ENCODE measurements around the gene SST.
"Not testable (repeated sequence)": the region's sequence is repeated elsewhere in the genome, so short reads cannot be mapped to it uniquely, and the experiment has no call there.

SST gene

GRCh38 chr3:187684444-187684843, 14.2 kb upstream of the SST start:
- DNase-seq (ENCODE audit: low spot score) = no peak

- not testable (repeated sequence) for DNase-seq (ENCODE audit: low spot score)
These were observed 11.6 kb upstream of the SST start for GRCh38 chr3:187681756-187682155.

DNA sequence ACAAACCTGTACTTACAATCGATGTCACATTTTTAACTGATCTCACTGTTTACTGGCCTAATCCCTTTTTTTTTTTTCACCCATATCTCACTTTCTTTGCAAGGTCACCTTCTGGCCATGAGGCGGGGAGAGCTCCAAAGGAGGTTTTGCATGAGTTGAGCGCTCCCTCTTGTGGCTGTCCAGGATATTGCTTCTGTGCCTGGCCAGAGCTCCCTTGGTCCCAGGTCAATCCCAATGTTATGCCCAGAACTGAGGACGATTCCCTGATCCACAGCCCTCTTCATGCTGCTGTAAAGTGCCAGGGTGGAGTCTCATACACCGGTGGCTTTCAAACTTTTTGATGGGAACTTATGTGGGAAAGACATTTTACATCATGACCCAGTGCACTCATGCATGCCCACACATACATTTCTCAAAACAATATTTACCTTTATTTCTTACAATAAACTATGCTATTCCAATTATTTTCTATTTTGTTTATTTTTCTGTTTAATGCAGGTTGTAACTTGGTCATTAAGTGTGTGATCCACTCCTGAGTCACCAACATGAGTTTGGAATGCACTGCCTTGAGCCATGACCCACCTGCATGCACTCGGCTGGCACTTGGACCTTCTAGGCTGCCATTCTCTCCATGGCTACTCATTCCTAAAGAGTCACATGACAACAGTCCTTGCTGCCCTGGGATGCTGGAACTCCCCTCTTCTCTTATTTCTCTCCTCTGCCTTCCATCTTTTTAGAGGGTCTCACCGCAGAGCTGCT, 9.6 kb upstream of the SST start:
- peak; percentile 88 for DNase-seq (ENCODE audit: low spot score)

GRCh38 chr3:187678726-187679268, 8.6 kb upstream of the SST start:
- peak; percentile 67 for DNase-seq (ENCODE audit: low spot score)

GRCh38 chr3:187677604-187678003, 7.4 kb upstream of the SST start:
- no peak for DNase-seq (ENCODE audit: low spot score)

DNA sequence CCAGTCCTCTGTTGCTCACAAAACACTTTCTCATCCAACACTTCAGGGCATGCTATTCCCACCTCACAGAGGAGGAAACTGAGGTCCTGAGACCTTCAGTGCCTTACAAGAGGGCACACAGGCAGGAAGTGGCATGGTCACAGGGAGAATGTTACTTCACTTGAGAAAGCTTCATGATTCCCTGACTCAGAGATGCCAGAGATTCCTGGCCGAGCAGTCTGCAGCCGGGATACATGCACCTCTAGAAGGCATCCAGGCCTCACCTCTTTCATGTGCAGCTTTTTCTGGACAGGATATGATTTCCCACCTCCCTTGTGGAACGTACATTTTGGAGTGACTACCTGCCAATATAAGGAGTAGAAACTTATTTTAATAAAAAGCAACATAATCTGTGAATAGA, 2.8 kb upstream of the SST start:
- DNase-seq (ENCODE audit: low spot score) = no peak

- DNase-seq (ENCODE audit: low spot score) = no peak
These were observed 2.7 kb downstream of the SST start for GRCh38 chr3:187667526-187667925.

- DNase-seq (ENCODE audit: low spot score) = no peak
These were observed 4.3 kb downstream of the SST start for GRCh38 chr3:187665764-187666402.

DNA sequence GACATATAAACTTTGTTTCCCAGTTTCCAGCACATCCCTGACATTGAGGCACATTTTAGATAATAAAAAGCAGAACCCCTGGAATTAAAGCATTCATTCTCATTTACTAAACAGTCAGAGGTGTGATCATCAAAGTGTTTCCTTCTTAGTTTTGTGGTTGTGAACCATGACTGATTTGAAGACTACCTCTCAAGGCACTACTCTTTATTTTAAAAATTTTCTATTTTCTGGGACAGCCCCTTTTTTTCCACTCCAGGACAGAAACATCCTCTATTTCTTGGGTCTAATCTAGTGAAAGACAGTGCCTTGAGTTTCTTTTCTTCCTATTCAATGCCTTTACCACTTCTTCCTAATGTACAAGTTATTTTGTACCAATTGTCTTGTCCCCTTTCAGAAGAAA, 5.2 kb downstream of the SST start:
- DNase-seq (ENCODE audit: low spot score) = no peak

DNA sequence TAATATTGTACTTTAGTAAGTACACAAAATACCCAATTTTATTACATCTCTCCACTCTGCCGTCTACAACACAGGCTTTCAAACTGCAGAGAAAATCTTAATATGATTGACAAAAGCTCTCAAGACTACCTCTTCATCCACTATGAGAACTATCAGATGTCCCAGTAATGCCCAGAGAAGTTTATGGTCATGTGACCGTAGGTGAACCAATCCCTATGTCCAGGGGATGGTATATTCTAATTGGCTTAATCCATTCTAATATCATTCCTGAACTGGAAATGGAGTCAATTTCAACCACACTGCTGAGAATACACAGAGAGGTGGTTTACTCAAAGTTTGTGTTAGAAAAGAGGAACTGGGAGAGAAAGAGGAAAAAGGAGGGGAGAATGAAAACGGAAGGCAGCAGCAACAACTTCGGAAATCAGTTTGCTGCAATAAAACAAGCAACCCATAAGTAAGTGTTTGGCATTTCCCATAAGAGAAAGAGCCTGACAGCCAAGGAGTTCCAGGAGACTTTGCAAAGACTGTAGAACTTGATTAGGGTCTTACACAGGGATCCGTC, 7.3 kb downstream of the SST start:
- no peak for DNase-seq (ENCODE audit: low spot score)

GRCh38 chr3:187661267-187661666, 8.9 kb downstream of the SST start:
- no peak for DNase-seq (ENCODE audit: low spot score)

DNA sequence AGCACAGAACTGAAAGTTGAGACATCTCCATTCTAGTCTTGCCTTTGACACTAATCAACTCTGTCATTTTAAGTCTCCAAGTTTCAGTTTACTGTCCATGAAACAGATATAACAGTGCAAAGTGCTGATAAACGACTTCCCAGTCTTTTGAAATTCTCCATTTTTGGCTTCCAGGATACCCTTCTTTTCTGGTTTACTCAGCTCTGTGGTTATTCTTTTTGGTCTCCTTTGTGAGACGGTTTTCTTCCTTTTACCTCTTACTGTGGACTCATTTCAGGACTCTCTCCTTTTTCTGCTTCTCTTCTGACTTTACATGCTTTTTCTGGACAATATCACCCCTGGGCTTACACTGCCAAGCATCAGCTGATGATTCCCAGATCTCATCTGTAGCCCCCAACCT, 18.9 kb downstream of the SST start:
- no peak for DNase-seq (ENCODE audit: low spot score)

DNA sequence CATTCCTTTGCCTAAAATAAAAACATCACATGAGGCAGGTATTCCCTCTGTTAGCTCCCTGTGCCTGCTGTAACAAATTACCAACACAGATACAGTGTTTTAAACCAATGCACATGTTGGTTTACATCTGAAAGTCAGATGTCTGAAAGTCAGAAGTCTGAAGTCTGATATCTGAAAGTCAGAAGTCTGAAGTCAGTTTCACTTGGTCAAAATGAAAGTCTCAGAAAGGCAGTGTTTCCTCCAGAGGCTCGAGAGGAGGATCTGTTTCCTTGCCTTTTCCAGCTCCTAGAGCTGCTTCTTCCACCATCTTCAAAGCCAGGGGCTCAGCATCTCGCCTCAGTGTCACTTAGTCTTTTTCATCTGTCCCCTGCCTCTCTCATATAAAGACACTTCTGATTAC, 22.0 kb downstream of the SST start:
- no peak for DNase-seq (ENCODE audit: low spot score)

- no peak for DNase-seq (ENCODE audit: low spot score)
These were observed 23.1 kb downstream of the SST start for GRCh38 chr3:187646906-187647660.

- not testable (repeated sequence) for DNase-seq (ENCODE audit: low spot score)
These were observed 24.8 kb downstream of the SST start for GRCh38 chr3:187645379-187645778.

DNA sequence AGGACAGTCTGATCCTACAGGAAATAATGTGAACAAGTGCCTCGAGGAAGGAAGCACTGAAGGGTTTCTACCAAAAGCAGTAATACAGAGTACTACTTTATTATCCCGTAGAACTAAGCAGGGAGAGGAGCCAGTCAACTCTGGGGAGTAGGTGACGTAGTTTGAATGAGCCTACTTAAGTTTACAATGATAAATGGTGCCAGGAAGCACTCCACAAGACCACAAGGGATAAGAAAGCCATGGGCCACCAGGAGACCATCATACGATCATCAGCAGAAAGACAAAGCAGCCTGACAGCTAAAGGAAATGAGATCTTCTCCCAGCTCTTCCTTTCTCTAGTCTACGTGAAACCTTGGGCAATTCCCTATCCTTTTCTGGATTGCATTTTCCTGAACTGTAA, 27.3 kb downstream of the SST start:
- DNase-seq (ENCODE audit: low spot score) = no peak

- no peak for DNase-seq (ENCODE audit: low spot score)
These were observed 28.7 kb downstream of the SST start for GRCh38 chr3:187641320-187642016.

- DNase-seq (ENCODE audit: low spot score) = no peak
These were observed 29.6 kb downstream of the SST start for GRCh38 chr3:187640569-187641059.

GRCh38 chr3:187639927-187640568, 30.1 kb downstream of the SST start:
- DNase-seq (ENCODE audit: low spot score) = no peak

DNA sequence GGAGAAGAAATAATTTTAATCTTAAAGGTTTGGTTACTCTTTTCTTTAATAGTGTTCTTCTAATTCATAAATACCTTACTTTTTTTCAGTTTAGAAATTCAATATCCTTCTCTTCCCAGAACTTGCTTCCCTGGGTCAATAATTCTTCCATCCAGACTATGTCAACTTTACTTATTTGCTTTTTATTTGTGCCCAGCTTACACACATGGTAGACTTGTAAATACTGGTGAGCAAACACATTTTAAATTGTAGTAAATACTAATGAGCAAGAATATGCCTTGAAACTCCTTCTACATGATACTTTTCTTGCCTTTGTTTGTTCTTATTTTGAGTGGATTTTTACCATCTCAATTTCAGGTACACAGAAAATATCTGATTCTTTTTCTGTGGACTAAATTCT, 33.7 kb downstream of the SST start:
- no peak for DNase-seq (ENCODE audit: low spot score)

DNA sequence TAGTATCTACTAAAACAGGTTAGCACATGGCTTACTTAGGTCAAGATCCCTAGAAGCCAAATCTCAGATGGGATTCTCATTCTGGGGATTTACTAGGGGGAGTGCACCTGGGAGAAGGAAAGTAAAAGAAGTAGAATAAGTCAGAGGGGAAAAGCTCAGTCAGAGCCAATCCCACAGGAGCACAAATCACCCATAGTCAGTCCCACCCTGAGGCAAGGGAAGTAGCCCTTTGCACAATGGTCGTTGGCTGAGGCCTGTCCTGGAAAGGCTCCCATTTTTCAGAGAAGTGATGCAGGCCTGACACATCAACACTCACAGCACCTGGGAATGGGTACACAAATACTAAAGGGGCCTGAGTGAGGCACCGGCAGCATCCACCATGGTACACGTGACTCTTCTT, 39.8 kb downstream of the SST start:
- DNase-seq (ENCODE audit: low spot score) = no peak

Data from ecto neural progenitor cell (in vitro differentiated cells).